ENCODE data around the gene ITIH1. TPM values are rescaled to one million over a fixed set of nuclear protein-coding genes. Genes with fewer than 3 reads are reported as not detected.

ITIH1 gene
- total RNA-seq, 1 experiment from 2014 or later: not detected

DNA sequence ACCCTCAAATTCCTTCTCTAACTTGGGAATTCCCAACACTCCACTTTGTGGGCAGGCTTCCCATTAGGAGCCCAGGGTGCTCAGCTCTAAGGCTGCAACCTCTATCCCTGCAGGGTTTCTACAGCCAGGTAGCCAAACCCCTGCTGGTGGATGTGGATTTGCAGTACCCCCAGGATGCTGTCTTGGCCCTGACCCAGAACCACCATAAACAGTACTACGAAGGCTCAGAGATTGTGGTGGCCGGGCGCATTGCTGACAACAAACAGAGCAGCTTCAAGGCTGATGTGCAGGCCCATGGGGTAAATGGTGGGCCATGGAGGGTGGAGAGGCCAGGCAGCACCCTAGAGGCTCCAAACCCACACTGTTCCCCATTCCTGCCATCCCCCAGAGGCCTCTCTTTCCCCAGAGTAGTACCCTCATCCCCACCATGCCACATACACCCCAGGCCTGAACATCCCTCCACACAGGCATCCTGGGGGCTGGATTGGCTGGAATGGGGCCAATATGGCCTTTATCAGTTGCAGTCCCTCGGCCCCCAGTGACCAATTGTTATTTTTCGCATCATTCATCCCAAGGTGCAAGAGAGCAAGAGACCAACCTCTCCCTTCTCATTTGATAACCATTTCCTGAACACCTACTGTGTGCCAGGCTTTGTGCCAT, 7.7 kb downstream of the ITIH1 start:
- H3K27me3 ChIP-seq (ENCODE audit: insufficient read depth, low read length): no peaks in the 10 kb centered on the region
- WGBS (ENCODE audit: extremely low coverage, insufficient read length, low lambda C conversion rate): no CpG with 5 or more reads among the region's 5 CpGs

More for the DNA sequence above, 7.7 kb downstream of the ITIH1 start:
- H3K4me1 Mint-ChIP-seq: peaks cover 12 to 13% of the 10 kb centered on the region in 2 experiments
- Histone ChIP-seq H4K91ac (ENCODE audit: insufficient read length, low read depth, low read length) (no peak overlapping the region), H2BK120ac (ENCODE audit: low read depth, low read length, poor library complexity, severe bottlenecking) (no peak overlapping the region), H2BK20ac (ENCODE audit: low read depth, low read length, poor library complexity, severe bottlenecking) (no peak overlapping the region), H3K23me2 (ENCODE audit: insufficient read length, low read depth, low read length, poor library complexity, severe bottlenecking) (no peaks in the 10 kb centered on the region), H3K9me3 (ENCODE audit: control insufficient read depth, low read depth, low read length) (no peaks in the 10 kb centered on the region), H2BK15ac (ENCODE audit: low read depth, low read length) (no peak overlapping the region), H3K79me2 (ENCODE audit: insufficient read depth, low read length) (no peaks in the 10 kb centered on the region), H2AFZ (ENCODE audit: low read length) (no peak overlapping the region), H3K27ac (ENCODE audit: insufficient read length, low read depth, low read length) (no peak overlapping the region), H4K5ac (ENCODE audit: insufficient read length, low read depth, low read length) (no peak overlapping the region), H2BK5ac (ENCODE audit: insufficient read length, low read length) (no peak overlapping the region), H3K4me2 (ENCODE audit: insufficient read depth, insufficient read length, low read length) (no peak overlapping the region), H4K8ac (replicated peaks; ENCODE audit: insufficient read length, low read depth, low read length) (no peak overlapping the region), H2BK12ac (ENCODE audit: insufficient read length, low read depth, low read length) (no peak overlapping the region), H3K18ac (ENCODE audit: insufficient read length, low read depth, low read length) (no peak overlapping the region), H3K23ac (ENCODE audit: insufficient read length, low read depth, low read length) (no peak overlapping the region), H3K56ac (ENCODE audit: insufficient read length, low read depth, low read length) (no peak overlapping the region), H3K4ac (ENCODE audit: low read depth, low read length) (no peak overlapping the region), H3K4me1 (ENCODE audit: insufficient read depth, low read length) (peaks cover 3% of the 10 kb centered on the region), H3T11ph (ENCODE audit: low read length) (no peak overlapping the region), H3K9ac (ENCODE audit: extremely low read depth, insufficient read length, low read length) (no peak overlapping the region), H2AK5ac (ENCODE audit: insufficient read length, low read length) (no peak overlapping the region), H3K79me1 (ENCODE audit: insufficient read depth, low read depth, low read length, poor library complexity, severe bottlenecking) (no peaks in the 10 kb centered on the region), H4K20me1 (ENCODE audit: control insufficient read depth, insufficient read depth, insufficient read length) (no peaks in the 10 kb centered on the region), H3K14ac (ENCODE audit: insufficient read depth, low read length) (no peak overlapping the region)
- DNase-seq: no peak
- peak overlapping the region in 1 of 3 experiments; percentile 55; a peak in 1 of 7 replicates for H3K27ac Mint-ChIP-seq
- no peaks in the 10 kb centered on the region; a peak in 1 of 7 replicates for H3K36me3 Mint-ChIP-seq (ENCODE audit: insufficient read depth in 1 of 3, low read depth in 3 of 3)
- TF ChIP-seq, protein P1, sequence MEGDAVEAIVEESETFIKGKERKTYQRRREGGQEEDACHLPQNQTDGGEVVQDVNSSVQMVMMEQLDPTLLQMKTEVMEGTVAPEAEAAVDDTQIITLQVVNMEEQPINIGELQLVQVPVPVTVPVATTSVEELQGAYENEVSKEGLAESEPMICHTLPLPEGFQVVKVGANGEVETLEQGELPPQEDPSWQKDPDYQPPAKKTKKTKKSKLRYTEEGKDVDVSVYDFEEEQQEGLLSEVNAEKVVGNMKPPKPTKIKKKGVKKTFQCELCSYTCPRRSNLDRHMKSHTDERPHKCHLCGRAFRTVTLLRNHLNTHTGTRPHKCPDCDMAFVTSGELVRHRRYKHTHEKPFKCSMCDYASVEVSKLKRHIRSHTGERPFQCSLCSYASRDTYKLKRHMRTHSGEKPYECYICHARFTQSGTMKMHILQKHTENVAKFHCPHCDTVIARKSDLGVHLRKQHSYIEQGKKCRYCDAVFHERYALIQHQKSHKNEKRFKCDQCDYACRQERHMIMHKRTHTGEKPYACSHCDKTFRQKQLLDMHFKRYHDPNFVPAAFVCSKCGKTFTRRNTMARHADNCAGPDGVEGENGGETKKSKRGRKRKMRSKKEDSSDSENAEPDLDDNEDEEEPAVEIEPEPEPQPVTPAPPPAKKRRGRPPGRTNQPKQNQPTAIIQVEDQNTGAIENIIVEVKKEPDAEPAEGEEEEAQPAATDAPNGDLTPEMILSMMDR (conservative IDR thresholded peaks at IDR 0.05): no peak
- H3K4me3 Mint-ChIP-seq: no peak overlapping the region
- peaks cover 5% of the 10 kb centered on the region for H3K27me3 Mint-ChIP-seq (ENCODE audit: low read depth)
- H3K9me3 Mint-ChIP-seq: no peaks in the 10 kb centered on the region
